A172 (cell line): ENCODE results near the gene ZNF222. TPM values are rescaled to one million over a fixed set of nuclear protein-coding genes. Genes with fewer than 3 reads are reported as not detected.

Experiments
- DNase-seq: peaks from one replicate; pipeline ENCODE4 v3.0.0-alpha.2; 2015; ENCODE audit warnings: low spot score
- total RNA-seq: library from RNA; depleted of rRNA; stranded (reverse); fragments of >200 nt; shearing (Covaris generic); gene quantifications from 2 replicates; pipeline ENCODE4 v1.2.3, GENCODE V29; 2014; rRNA removed

The ZNF222 gene
- total RNA-seq, 1 experiment from 2014 or later: 9.0 TPM

GRCh38 chr19:44051650-44052402 is 26.6 kb downstream of the ZNF222 start, which contains the start of gene ZNF223:
Gene ZNF223, plus strand, starts transcription at chr19:44052036. Its CDS starts 3,141 bp downstream, at chr19:44055177.
- peak; percentile 91 for DNase-seq

GRCh38 chr19:44055870-44056269 is 30.7 kb downstream of the ZNF222 start:
- DNase-seq: no peak

DNA sequence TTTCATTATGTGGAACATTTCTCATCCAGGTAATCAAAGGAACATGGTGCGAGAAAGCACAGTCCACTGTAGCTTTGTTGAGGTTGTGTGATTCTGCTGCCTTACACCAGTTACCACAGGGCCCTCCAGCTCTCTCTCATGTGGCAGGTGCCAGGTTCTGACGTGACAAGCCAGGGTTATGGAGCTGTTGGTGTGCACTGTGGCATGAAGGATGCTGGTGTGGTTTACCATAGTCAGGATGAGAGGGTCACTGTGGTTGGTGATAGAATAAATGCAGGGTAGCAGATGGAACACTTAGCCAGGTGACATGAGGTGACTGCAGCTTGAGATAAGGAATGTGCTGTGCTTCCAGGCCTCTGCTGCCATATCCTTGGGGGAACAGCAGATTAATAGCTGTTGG is 34.0 kb downstream of the ZNF222 start:
- no peak for DNase-seq

GRCh38 chr19:44061038-44061437 is 35.9 kb downstream of the ZNF222 start:
- no peak for DNase-seq

DNA sequence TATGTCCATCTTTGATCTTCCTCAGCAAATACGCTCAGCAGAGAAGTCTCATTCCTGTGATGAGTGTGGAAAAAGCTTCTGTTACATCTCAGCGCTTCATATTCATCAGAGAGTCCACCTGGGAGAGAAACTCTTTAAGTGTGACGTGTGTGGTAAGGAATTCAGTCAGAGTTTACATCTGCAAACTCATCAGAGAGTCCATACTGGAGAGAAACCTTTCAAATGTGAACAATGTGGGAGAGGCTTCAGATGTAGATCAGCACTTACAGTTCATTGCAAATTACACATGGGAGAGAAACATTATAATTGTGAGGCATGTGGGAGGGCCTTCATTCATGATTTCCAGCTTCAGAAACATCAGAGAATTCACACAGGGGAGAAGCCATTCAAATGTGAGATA is 41.1 kb downstream of the ZNF222 start:
- DNase-seq: no peak

GRCh38 chr19:44069415-44069814 is 44.2 kb downstream of the ZNF222 start:
- DNase-seq: no peak

DNA sequence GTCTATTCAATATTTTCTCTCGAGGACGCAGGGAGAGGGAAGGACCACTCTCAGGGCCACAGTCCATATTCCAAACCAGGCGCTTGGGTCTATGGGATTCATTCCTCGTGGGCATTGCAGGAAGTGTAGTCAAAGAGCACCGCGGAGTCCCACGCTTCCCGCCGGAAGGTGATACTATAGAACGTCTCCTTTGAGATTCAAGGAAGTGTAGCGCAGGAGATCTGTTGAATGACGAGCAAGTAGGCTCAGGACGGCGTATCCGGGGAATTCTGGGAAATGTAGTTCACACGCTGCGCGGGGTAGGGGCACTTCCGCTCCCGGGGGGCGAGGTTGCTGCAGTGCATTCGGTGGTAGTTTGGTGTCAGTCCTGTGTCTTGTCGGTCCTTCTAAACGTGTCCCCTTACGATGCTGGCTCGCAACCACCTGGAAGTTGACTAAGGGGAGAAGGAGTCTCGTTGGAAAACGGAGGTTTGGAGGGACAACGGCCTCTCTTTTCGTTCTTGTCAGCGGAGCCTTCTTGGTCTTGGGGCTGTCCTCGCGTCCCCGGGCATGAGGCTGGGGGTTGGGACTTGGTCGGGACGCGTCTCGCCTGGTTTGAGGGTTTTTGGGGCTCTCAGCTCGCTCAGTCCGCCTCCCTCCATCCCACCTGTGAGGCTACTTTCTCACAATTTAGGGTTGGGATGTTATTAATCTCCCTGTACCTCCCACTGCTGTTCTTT is 46.8 kb downstream of the ZNF222 start, which contains the start of gene ZNF284:
ZNF284 (plus strand) TSS at position 336 of the 719 bp plus-strand sequence. CDS start 4,231 bp downstream, outside the sequence.
- DNase-seq: peak; percentile 82

- no peak for DNase-seq
Observed at GRCh38 chr19:44072543-44073401, 47.6 kb downstream of the ZNF222 start.

- DNase-seq: no peak
Observed at GRCh38 chr19:44076325-44076724, 51.1 kb downstream of the ZNF222 start.

Other genes starting within 250 kb of the ZNF222 start
- 57.6 and 68.6 TPM in 2 replicates for gene KCNN4, start 244.4 kb upstream of the ZNF222 start, total RNA-seq
- 0.31 TPM in 1 of 2 replicates, not detected in the other for gene LYPD5, start 222.9 kb upstream of the ZNF222 start, total RNA-seq
- 4.7 and 5.2 TPM in 2 replicates for gene ZNF283, start 198.1 kb upstream of the ZNF222 start, total RNA-seq
- gene ZNF404, start 141.4 kb upstream of the ZNF222 start, total RNA-seq: 2.1 and 3.5 TPM in 2 replicates
- 11.1 and 15.9 TPM in 2 replicates for gene ZNF45, start 90.1 kb upstream of the ZNF222 start, total RNA-seq
- 3.9 and 5.8 TPM in 2 replicates for gene ZNF221, start 74.2 kb upstream of the ZNF222 start, total RNA-seq
- 5.1 and 5.8 TPM in 2 replicates for gene ZNF155, start 41.2 kb upstream of the ZNF222 start, total RNA-seq
- gene ZNF230, start 22.4 kb upstream of the ZNF222 start, total RNA-seq: 6.0 and 6.3 TPM in 2 replicates
- 3.8 and 4.5 TPM in 2 replicates for gene ZNF223, start 26.7 kb downstream of the ZNF222 start, total RNA-seq
- 1.1 and 2.6 TPM in 2 replicates for gene ZNF284, start 46.8 kb downstream of the ZNF222 start, total RNA-seq
- 15.6 and 17.3 TPM in 2 replicates for gene ZNF224, start 69.0 kb downstream of the ZNF222 start, total RNA-seq
- 3.7 and 3.9 TPM in 2 replicates for gene ZNF225, start 88.0 kb downstream of the ZNF222 start, total RNA-seq
- gene ZNF234, start 116.2 kb downstream of the ZNF222 start, total RNA-seq: 10.5 and 13.2 TPM in 2 replicates
- 23.8 and 30.3 TPM in 2 replicates for gene ZNF226, start 139.7 kb downstream of the ZNF222 start, total RNA-seq
- 15.2 and 17.1 TPM in 2 replicates for gene ZNF227, start 187.2 kb downstream of the ZNF222 start, total RNA-seq
- gene ZNF233, start 234.5 kb downstream of the ZNF222 start, total RNA-seq: not detected in 2 replicates